ENCODE data around the gene STXBP5L.
"Not testable (repeated sequence)": the region's sequence is repeated elsewhere in the genome, so short reads cannot be mapped to it uniquely, and the experiment has no call there.

STXBP5L gene

DNA sequence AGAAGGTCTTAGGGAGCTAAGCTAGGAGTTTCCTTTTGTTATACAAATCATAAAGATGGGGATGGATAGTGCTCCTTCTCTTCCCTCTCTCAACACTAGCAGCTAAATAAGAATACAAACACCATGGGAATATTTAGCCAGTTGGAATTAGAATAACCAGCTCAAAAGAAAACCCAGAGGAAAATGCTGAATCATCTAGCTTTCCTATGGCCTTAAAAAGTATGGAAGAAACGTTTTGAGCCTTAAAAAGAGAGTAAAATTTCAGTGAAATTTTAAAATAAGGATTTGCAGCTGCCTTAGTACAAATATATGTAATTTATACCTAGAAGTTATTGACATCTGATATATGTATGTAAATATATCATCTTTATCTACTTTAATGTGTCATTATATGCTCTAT, 245.8 kb downstream of the STXBP5L start:
- Histone ChIP-seq H3K4me2 (ENCODE audit: low read length) (no peak overlapping the region), H3K4me1 (ENCODE audit: control insufficient read depth, insufficient read depth, low read length) (peaks cover 7% of the 10 kb centered on the region), H3K4me3 (ENCODE audit: low read length) (no peak overlapping the region), H3K27me3 (ENCODE audit: control insufficient read depth, insufficient read depth, low read length) (no peaks in the 10 kb centered on the region), H3K9me3 (replicated peaks; ENCODE audit: low read length) (no peaks in the 10 kb centered on the region), H3K36me3 (ENCODE audit: insufficient read depth, low read length) (no peaks in the 10 kb centered on the region), H3K9ac (ENCODE audit: low read depth, low read length) (no peak overlapping the region)

DNA sequence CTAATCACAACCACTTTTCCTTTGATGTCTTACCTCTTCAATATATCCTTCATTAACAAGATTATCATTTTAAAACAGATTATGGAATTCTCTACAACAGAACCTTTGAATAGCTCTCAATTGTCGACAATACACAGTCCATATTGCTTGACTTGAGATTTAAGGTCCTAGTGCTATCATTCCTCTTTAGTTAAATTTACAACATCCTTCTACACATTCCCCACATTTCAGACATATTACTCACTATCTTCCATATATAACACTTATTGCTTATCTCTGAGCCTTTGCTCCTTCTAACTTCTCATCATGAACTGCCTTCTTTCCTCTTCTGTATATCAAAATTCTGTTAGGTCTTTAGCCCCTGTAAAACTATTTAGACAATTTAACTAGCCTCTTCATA, 247.0 kb downstream of the STXBP5L start:
- Histone ChIP-seq H3K4me1 (ENCODE audit: control insufficient read depth, insufficient read depth, low read length) (peaks cover 7% of the 10 kb centered on the region), H3K4me3 (ENCODE audit: low read length) (no peak overlapping the region), H3K4me2 (ENCODE audit: low read length) (no peak overlapping the region), H3K27me3 (ENCODE audit: control insufficient read depth, insufficient read depth, low read length) (no peaks in the 10 kb centered on the region), H3K9ac (ENCODE audit: low read depth, low read length) (no peak overlapping the region), H3K9me3 (replicated peaks; ENCODE audit: low read length) (no peaks in the 10 kb centered on the region), H3K36me3 (ENCODE audit: insufficient read depth, low read length) (no peaks in the 10 kb centered on the region)

DNA sequence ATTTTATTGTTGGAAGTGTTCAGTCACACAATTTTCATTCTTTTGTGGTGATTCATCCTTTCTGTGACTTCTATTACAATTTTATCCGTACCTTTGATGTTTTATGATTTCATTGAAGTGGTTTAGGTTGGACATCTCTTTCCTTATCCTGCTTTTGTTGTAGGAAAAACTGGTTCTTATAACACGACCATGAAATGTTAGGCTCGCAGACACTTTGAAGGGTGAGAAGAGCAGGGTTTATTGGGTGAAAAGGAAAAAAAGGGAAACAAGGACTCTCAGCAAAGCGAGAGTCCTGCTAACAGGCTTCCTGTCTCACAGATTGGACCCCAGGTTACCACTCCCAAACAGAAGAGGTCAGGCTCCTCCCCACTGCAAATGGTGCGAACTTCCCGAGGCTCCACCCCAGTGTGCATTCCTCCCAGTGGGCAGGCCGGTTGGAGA, 257.4 kb downstream of the STXBP5L start:
- no peak overlapping the region for H3K4me2 ChIP-seq (ENCODE audit: low read length)
- no peak overlapping the region for H3K9ac ChIP-seq (ENCODE audit: low read depth, low read length)
- H3K27me3 ChIP-seq (ENCODE audit: control insufficient read depth, insufficient read depth, low read length), result no peaks in the 10 kb centered on the region

DNA sequence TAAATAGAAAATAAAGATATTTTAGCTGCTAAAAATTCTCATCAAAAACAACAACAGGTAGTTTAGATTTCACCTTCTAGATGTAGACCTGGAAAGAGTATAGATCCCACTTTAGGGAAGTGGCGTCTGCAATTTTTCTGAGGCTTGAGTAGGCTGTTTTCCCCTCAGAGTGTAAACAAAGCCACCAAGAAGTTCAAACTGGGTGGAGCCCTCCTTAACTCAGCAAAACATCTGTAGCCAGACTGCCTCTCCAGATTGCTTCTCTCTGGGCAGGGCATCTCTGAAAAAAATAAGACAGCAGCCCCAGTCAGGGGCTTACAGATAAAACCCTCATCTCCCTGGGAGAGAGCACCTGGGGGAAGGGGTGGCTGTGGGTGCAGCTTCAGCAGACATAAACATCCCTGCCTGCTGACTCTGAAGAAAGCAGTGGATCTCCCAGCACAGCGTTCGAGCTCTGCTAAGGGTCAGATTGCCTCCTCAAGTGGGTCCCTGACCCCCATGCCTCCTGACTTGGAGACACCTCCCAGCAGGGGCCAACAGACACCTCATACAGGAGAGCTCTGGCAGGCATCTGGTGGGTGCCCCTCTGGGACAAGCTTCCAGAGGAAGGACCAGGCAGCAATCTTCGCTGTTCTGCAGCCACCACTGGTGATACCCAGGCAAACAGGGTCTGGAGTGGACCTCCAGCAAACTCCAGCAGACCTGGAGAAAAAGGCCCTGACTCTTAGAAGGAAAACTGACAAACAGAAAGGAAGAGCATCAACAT, 259.6 kb downstream of the STXBP5L start:
- Histone ChIP-seq H3K9me3 (replicated peaks; ENCODE audit: low read length) (no peaks in the 10 kb centered on the region), H3K27me3 (ENCODE audit: control insufficient read depth, insufficient read depth, low read length) (no peaks in the 10 kb centered on the region), H3K4me2 (ENCODE audit: low read length) (no peak overlapping the region), H3K36me3 (ENCODE audit: insufficient read depth, low read length) (no peaks in the 10 kb centered on the region), H3K4me3 (ENCODE audit: low read length) (no peak overlapping the region), H3K9ac (ENCODE audit: low read depth, low read length) (no peak overlapping the region), H3K4me1 (ENCODE audit: control insufficient read depth, insufficient read depth, low read length) (no peaks in the 10 kb centered on the region)

More for the DNA sequence above, 257.4 kb downstream of the STXBP5L start:
- H3K36me3 ChIP-seq (ENCODE audit: insufficient read depth, low read length), result no peaks in the 10 kb centered on the region
- H3K9me3 ChIP-seq (replicated peaks; ENCODE audit: low read length), result no peaks in the 10 kb centered on the region
- H3K4me3 ChIP-seq (ENCODE audit: low read length), result no peak overlapping the region
- no peaks in the 10 kb centered on the region for H3K4me1 ChIP-seq (ENCODE audit: control insufficient read depth, insufficient read depth, low read length)

DNA sequence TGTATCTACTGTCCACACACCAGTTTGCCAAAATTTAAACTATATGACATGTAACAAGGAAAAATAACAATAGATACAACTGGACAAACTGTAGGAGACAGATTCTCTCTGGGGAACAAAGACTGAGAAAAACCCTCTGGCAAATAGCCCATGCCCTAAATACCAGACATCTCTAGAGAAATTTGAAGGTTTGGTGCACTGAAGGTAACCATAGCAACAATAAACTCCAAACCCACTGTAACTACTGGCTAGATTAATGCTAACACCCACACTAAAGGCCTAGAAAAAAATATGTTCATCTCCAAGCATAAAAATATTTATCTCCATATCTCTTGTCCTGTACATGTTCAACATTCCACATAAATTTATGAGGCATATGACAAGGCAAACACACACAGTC, 267.1 kb downstream of the STXBP5L start:
- Histone ChIP-seq H3K27me3 (ENCODE audit: control insufficient read depth, insufficient read depth, low read length) (no peaks in the 10 kb centered on the region), H3K9me3 (replicated peaks; ENCODE audit: low read length) (no peaks in the 10 kb centered on the region), H3K36me3 (ENCODE audit: insufficient read depth, low read length) (no peaks in the 10 kb centered on the region), H3K9ac (ENCODE audit: low read depth, low read length) (no peak overlapping the region), H3K4me2 (ENCODE audit: low read length) (no peak overlapping the region), H3K4me3 (ENCODE audit: low read length) (no peak overlapping the region), H3K4me1 (ENCODE audit: control insufficient read depth, insufficient read depth, low read length) (no peaks in the 10 kb centered on the region)

DNA sequence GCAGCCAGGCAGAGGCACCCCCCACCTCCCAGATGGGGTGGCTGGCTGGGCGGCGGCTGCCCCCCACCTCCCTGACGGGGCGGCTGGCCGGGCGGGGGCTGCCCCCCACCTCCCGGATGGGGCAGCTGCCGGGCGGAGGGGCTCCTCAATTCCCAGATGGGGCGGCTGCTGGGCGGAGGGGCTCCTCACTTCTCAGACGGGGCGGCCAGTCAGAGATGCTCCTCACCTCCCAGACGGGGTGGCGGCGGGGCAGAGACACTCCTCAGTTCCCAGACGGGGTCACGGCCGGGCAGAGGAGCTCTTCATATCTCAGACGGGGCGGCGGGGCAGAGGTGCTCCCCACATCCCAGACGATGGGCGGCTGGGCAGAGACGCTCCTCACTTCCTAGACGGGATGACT, 282.6 kb downstream of the STXBP5L start:
- H3K4me3 ChIP-seq (ENCODE audit: low read length); H3K4me1 ChIP-seq (ENCODE audit: control insufficient read depth, insufficient read depth, low read length); H3K9me3 ChIP-seq (replicated peaks; ENCODE audit: low read length); H3K4me2 ChIP-seq (ENCODE audit: low read length); H3K36me3 ChIP-seq (ENCODE audit: insufficient read depth, low read length); H3K9ac ChIP-seq (ENCODE audit: low read depth, low read length); H3K27me3 ChIP-seq (ENCODE audit: control insufficient read depth, insufficient read depth, low read length): not testable (repeated sequence)

DNA sequence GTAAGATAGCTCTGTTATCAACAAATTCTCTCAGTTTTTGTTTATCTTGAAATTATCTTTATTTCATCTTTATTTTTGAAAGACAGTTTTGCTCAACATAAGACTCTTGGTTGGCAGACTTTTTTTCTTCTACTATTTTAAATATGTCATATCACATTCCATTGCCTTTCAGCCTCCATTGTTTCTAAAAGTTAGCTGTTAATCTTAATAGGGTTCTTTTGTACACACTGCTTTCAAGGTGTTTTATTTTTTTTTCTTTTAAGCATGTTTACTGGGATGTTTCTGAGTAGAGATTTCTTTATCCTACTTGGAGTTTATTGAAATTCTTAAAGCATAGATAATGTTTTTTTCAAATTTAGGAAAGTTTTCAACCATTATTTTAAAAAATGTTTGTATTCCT, 294.6 kb downstream of the STXBP5L start:
- Histone ChIP-seq H3K4me3 (ENCODE audit: low read length) (no peak overlapping the region), H3K9ac (ENCODE audit: low read depth, low read length) (no peak overlapping the region), H3K9me3 (replicated peaks; ENCODE audit: low read length) (no peaks in the 10 kb centered on the region), H3K27me3 (ENCODE audit: control insufficient read depth, insufficient read depth, low read length) (no peaks in the 10 kb centered on the region), H3K36me3 (ENCODE audit: insufficient read depth, low read length) (no peaks in the 10 kb centered on the region), H3K4me2 (ENCODE audit: low read length) (no peak overlapping the region), H3K4me1 (ENCODE audit: control insufficient read depth, insufficient read depth, low read length) (no peaks in the 10 kb centered on the region)

DNA sequence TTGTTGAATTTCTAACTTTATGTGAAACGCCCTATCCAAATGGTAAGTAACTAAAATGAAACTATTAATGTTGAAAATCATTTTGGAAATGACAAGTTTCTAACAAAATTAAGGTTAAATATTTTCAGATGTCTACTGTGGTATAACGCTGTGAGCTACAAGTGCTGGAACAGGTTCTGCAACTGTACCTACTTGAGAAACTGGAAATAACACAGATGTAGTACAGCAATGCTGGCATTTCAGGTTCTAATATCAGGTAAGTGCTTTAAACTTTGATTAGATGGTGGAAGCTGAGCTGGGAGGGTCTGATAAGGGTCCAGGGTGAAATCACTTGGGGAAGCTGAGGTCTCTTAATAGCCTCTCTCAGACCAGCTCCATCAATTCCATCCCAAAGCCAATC, 315.1 kb downstream of the STXBP5L start:
- Histone ChIP-seq H3K27me3 (ENCODE audit: control insufficient read depth, insufficient read depth, low read length) (no peaks in the 10 kb centered on the region), H3K4me1 (ENCODE audit: control insufficient read depth, insufficient read depth, low read length) (no peaks in the 10 kb centered on the region), H3K4me2 (ENCODE audit: low read length) (no peak overlapping the region), H3K4me3 (ENCODE audit: low read length) (no peak overlapping the region), H3K36me3 (ENCODE audit: insufficient read depth, low read length) (no peaks in the 10 kb centered on the region), H3K9me3 (replicated peaks; ENCODE audit: low read length) (no peaks in the 10 kb centered on the region), H3K9ac (ENCODE audit: low read depth, low read length) (no peak overlapping the region)

DNA sequence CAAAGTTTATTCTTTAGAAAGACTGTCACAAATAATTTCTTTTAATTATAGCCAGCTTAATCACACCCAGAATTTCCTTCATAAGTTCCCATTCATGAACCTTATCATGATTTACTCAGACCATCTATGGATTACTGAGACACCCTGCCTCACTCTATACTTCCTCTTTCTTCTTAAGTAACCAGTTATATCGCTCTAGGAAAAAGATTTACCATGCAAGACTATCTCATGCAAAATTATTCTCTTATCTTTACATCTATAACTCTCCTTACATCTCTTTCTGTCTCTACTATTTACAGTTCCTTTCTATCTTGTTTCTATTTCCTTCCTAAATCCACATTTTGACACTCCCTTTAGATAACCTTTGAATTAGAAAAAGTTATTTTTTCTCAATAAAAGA, 321.0 kb downstream of the STXBP5L start:
- Histone ChIP-seq H3K4me1 (ENCODE audit: control insufficient read depth, insufficient read depth, low read length) (no peaks in the 10 kb centered on the region), H3K27me3 (ENCODE audit: control insufficient read depth, insufficient read depth, low read length) (no peaks in the 10 kb centered on the region), H3K9me3 (replicated peaks; ENCODE audit: low read length) (no peaks in the 10 kb centered on the region), H3K4me2 (ENCODE audit: low read length) (no peak overlapping the region), H3K9ac (ENCODE audit: low read depth, low read length) (no peak overlapping the region), H3K36me3 (ENCODE audit: insufficient read depth, low read length) (no peaks in the 10 kb centered on the region), H3K4me3 (ENCODE audit: low read length) (no peak overlapping the region)

DNA sequence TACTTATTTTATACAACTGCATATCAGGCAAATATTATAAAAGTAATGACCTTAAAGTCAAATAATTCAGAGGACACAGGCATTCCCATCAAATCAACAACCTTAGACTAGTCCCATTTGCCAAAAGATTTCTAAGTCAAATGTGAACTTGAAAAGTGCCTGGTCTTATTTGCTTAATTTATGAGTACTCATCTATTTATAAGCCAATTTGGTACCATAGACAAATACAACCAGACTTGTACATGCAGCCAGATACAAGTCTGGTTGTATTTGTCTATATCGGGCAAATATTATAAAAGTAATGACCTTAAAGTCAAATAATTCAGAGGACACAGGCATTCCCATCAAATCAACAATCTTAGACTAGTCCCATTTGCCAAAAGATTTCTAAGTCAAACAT, 322.2 kb downstream of the STXBP5L start:
- H3K27me3 ChIP-seq (ENCODE audit: control insufficient read depth, insufficient read depth, low read length); H3K9ac ChIP-seq (ENCODE audit: low read depth, low read length); H3K4me3 ChIP-seq (ENCODE audit: low read length); H3K9me3 ChIP-seq (replicated peaks; ENCODE audit: low read length); H3K4me2 ChIP-seq (ENCODE audit: low read length); H3K36me3 ChIP-seq (ENCODE audit: insufficient read depth, low read length); H3K4me1 ChIP-seq (ENCODE audit: control insufficient read depth, insufficient read depth, low read length): not testable (repeated sequence)

DNA sequence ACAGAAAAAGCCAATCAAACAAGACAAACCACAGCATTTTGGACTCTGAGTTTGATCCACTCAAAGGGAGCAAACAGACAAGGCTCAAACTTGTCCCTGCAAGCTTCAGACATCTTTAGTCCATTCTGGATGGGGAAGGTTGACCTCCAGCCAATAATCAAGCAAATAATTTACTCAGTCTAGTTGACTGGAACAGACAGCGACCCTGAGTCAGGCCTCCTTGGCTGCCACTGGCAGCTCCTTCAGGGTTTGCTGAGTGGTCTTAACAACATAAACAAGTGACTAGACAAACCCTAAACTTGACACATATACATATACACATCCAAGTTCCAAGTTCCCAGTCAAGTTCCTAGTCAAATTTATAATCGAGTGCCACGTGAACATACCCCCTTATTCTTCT, 323.9 kb downstream of the STXBP5L start:
- Histone ChIP-seq H3K4me1 (ENCODE audit: control insufficient read depth, insufficient read depth, low read length) (no peaks in the 10 kb centered on the region), H3K4me3 (ENCODE audit: low read length) (no peak overlapping the region), H3K27me3 (ENCODE audit: control insufficient read depth, insufficient read depth, low read length) (no peaks in the 10 kb centered on the region), H3K9ac (ENCODE audit: low read depth, low read length) (no peak overlapping the region), H3K4me2 (ENCODE audit: low read length) (no peak overlapping the region), H3K36me3 (ENCODE audit: insufficient read depth, low read length) (no peaks in the 10 kb centered on the region), H3K9me3 (replicated peaks; ENCODE audit: low read length) (no peaks in the 10 kb centered on the region)

All from skeletal muscle satellite cell (primary cell).